Measurements from ENCODE around the gene SRSF8. TPM values are rescaled to one million over a fixed set of nuclear protein-coding genes. Genes with fewer than 3 reads are reported as not detected.

SRSF8 gene
- total and polyA plus RNA-seq, 2 donors (not counting 3 experiments of a cell fraction or from before 2014, with no cell fraction given) = 21.9 to 31.3 TPM

DNA sequence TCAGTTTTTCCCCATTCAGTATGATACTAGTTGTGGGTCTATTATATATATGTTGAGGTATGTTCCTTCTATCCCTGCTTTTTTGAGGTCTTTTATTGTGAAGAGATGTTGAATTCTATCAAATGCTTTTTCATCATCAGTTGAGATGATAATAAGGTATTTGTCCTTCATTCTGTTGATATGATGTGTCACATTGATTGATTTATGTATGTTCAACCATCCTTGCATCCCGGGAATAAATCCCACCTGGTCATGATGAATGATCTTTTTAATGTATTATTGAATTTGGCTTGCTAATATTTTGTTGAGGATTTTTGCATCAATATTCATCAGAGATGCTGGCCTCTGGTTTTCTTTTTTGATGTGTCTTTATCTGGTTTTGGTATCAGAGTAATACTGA lies 48.9 kb downstream of the SRSF8 start:
- no TSS peak for BruUV-seq (replicated peaks)
- Histone ChIP-seq H3K27me3 (ENCODE audit: control insufficient read depth in 2 of 2, insufficient read depth in 2 of 2, low read length in 2 of 2) (no peaks in the 10 kb centered on the region), H3K79me2 (ENCODE audit: control insufficient read depth, insufficient read depth, low read length) (no peaks in the 10 kb centered on the region), H3K4me2 (ENCODE audit: insufficient read depth, low read length) (no peak overlapping the region), H3K4me1 (ENCODE audit: control insufficient read depth, extremely low read depth, insufficient read depth, low read length) (no peaks in the 10 kb centered on the region), H3K9me1 (replicated peaks; ENCODE audit: control insufficient read depth, extremely low read depth, insufficient read depth, low read length) (no peaks in the 10 kb centered on the region), H4K20me1 (replicated peaks; ENCODE audit: control insufficient read depth, extremely low read depth, insufficient read depth, low read length) (no peaks in the 10 kb centered on the region), H3K9me3 (replicated peaks; ENCODE audit: control insufficient read depth, insufficient read depth, low read length) (no peaks in the 10 kb centered on the region), H2AFZ (ENCODE audit: low read depth, low read length) (no peak overlapping the region), H3K4me3 (replicated peaks in 1 of 3; ENCODE audit: insufficient read depth in 1 of 3, low read depth in 1 of 3, low read length in 3 of 3) (no peak overlapping the region), H3K9ac (replicated peaks; ENCODE audit: extremely low read depth, insufficient read depth, low read length) (no peak overlapping the region), H3K27ac (ENCODE audit: insufficient read depth, low read depth, low read length) (no peak overlapping the region), H3K36me3 (ENCODE audit: control insufficient read depth in 2 of 2, extremely low read depth in 1 of 2, insufficient read depth in 2 of 2, low read length in 2 of 2) (no peaks in the 10 kb centered on the region)
- TF ChIP-seq JUN (IDR thresholded peaks at IDR 0.05; ENCODE audit: borderline replicate concordance, insufficient read depth, insufficient read length, low read depth) (no peak), GATA2 (IDR thresholded peaks at IDR 0.05; ENCODE audit: insufficient read depth, insufficient read length, low read depth, low read length) (no peak), FOS (IDR thresholded peaks at IDR 0.05; ENCODE audit: borderline replicate concordance, insufficient read depth, low read length) (no peak), POLR2A (IDR thresholded peaks at IDR 0.05; ENCODE audit: low read depth, low read length) (no peak), POLR2AphosphoS5 (IDR thresholded peaks at IDR 0.05; ENCODE audit: insufficient read depth, low read depth, low read length) (no peak), EZH2 (IDR thresholded peaks at IDR 0.05; ENCODE audit: borderline replicate concordance, low read depth, low read length, severe bottlenecking) (no peak), MYC (IDR thresholded peaks at IDR 0.05; ENCODE audit: low read depth, low read length) (no peak)
- TF ChIP-seq, protein P1, sequence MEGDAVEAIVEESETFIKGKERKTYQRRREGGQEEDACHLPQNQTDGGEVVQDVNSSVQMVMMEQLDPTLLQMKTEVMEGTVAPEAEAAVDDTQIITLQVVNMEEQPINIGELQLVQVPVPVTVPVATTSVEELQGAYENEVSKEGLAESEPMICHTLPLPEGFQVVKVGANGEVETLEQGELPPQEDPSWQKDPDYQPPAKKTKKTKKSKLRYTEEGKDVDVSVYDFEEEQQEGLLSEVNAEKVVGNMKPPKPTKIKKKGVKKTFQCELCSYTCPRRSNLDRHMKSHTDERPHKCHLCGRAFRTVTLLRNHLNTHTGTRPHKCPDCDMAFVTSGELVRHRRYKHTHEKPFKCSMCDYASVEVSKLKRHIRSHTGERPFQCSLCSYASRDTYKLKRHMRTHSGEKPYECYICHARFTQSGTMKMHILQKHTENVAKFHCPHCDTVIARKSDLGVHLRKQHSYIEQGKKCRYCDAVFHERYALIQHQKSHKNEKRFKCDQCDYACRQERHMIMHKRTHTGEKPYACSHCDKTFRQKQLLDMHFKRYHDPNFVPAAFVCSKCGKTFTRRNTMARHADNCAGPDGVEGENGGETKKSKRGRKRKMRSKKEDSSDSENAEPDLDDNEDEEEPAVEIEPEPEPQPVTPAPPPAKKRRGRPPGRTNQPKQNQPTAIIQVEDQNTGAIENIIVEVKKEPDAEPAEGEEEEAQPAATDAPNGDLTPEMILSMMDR (IDR thresholded peaks at IDR 0.05; ENCODE audit: extremely low read depth in 1 of 2, insufficient read depth in 1 of 2, low read depth in 1 of 2, low read length in 2 of 2) = no peak
- TF ChIP-seq, protein P2, sequence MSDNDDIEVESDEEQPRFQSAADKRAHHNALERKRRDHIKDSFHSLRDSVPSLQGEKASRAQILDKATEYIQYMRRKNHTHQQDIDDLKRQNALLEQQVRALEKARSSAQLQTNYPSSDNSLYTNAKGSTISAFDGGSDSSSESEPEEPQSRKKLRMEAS (IDR thresholded peaks at IDR 0.05; ENCODE audit: insufficient read depth, insufficient read length) = no peak
- dilution Hi-C loops (cut with MboI; ENCODE audit: extremely low pct_ligation_motif_present, low sequenced_read_pairs) = no loop called here
- POLR2A ChIA-PET = no interaction called here
- intact Hi-C loops (cut with micrococcal nuclease) = no loop called here
- CTCF ChIA-PET = no interaction called here
- no peak for FAIRE-seq
- DNase-seq (ENCODE audit: low read depth, low spot score) = no peak
